Stimulated activated CD8-positive, alpha-beta memory T cell treated with anti-CD3 and anti-CD28 coated beads, Interleukin-12 subunit alpha, Interleukin-12 subunit beta, amount 100 ng/mL, for 24 hours (primary cell): ENCODE results near the gene MAP3K1.

Experiments used
- DNase-seq: peaks from one replicate; pipeline ENCODE4 v3.0.0-alpha.2; 2020; ENCODE audit errors: extremely low read depth

MAP3K1 gene

GRCh38 chr5:56845904-56846480 is 30.6 kb downstream of the MAP3K1 start:
- no peak for DNase-seq

- no peak for DNase-seq
Measured at GRCh38 chr5:56848206-56848605, 32.9 kb downstream of the MAP3K1 start.

- DNase-seq = no peak
Measured at GRCh38 chr5:56849671-56850070, 34.3 kb downstream of the MAP3K1 start.

- DNase-seq = no peak
Measured at GRCh38 chr5:56850423-56850822, 35.1 kb downstream of the MAP3K1 start.

- DNase-seq = no peak
Measured at GRCh38 chr5:56851258-56851941, 36.1 kb downstream of the MAP3K1 start.

- DNase-seq = no peak
Measured at GRCh38 chr5:56852228-56853000, 37.1 kb downstream of the MAP3K1 start.

- DNase-seq = no peak
Measured at GRCh38 chr5:56853698-56854097, 38.3 kb downstream of the MAP3K1 start.

- DNase-seq = no peak
Measured at GRCh38 chr5:56854920-56855319, 39.6 kb downstream of the MAP3K1 start.

- DNase-seq = no peak
Measured at GRCh38 chr5:56856541-56857178, 41.3 kb downstream of the MAP3K1 start.

- DNase-seq = no peak
Measured at GRCh38 chr5:56858777-56859442, 43.6 kb downstream of the MAP3K1 start.

- no peak for DNase-seq
Measured at GRCh38 chr5:56861893-56862485, 46.6 kb downstream of the MAP3K1 start.

GRCh38 chr5:56862909-56863308 is 47.6 kb downstream of the MAP3K1 start:
- DNase-seq = no peak

GRCh38 chr5:56871777-56872176 is 56.4 kb downstream of the MAP3K1 start:
- no peak for DNase-seq

GRCh38 chr5:56873056-56873455 is 57.7 kb downstream of the MAP3K1 start:
- no peak for DNase-seq

- DNase-seq = no peak
Measured at GRCh38 chr5:56876327-56876726, 61.0 kb downstream of the MAP3K1 start.

GRCh38 chr5:56881571-56881970 is 66.2 kb downstream of the MAP3K1 start:
- no peak for DNase-seq

GRCh38 chr5:56893251-56893951 is 78.1 kb downstream of the MAP3K1 start:
- DNase-seq = no peak

GRCh38 chr5:56896763-56897162 is 81.4 kb downstream of the MAP3K1 start:
- DNase-seq = no peak

- DNase-seq = no peak
Measured at GRCh38 chr5:56898213-56898612, 82.9 kb downstream of the MAP3K1 start.

- no peak for DNase-seq
Measured at GRCh38 chr5:56900395-56900794, 85.0 kb downstream of the MAP3K1 start.
